HL-60 (cell line): ENCODE measurements around the gene CACNG4.

Experiments
- DNase-seq, 2 experiments: peaks; one replicate each; pipeline ENCODE4 v3.0.0-alpha.2; 2010 to 2020; ENCODE audit warnings: low read depth in 1 of 2, low spot score in 1 of 2
- H3K27ac ChIP-seq: fragments of 250-450 bp; sonication (Bioruptor Pico); replicated peaks from 2 replicates; pipeline ENCODE4 v1.5.1; 2020; ENCODE audit warnings: mild to moderate bottlenecking, moderate library complexity
- H3K27me3 ChIP-seq: fragments of 250-450 bp; sonication (Bioruptor Pico); 2 replicates; pipeline ENCODE4 v1.5.1; 2021; ENCODE audit warnings: mild to moderate bottlenecking, moderate library complexity; ENCODE audit not compliant: insufficient read depth, poor library complexity, severe bottlenecking
- H3K4me3 ChIP-seq: replicated peaks from 2 replicates; pipeline ENCODE4 v1.5.1; 2011; ENCODE audit warnings: mild to moderate bottlenecking, control low read depth, low read length; ENCODE audit not compliant: insufficient read depth
- GABPA ChIP-seq: IDR thresholded peaks from 2 replicates; pipeline ENCODE4 v1.6.1; 2012; ENCODE audit warnings: low read depth
- POLR2AphosphoS5 ChIP-seq: IDR thresholded peaks from 2 replicates; pipeline ENCODE4 v1.6.1; 2012; ENCODE audit warnings: low read depth
- SPI1 ChIP-seq: IDR thresholded peaks from 2 replicates; pipeline ENCODE4 v1.6.1; 2012; ENCODE audit warnings: low read depth, mild to moderate bottlenecking, borderline replicate concordance
- TF ChIP-seq, protein P1 (sequence below): IDR thresholded peaks from 2 replicates; pipeline ENCODE4 v1.6.1; 2012; ENCODE audit warnings: low read depth; ENCODE audit not compliant: insufficient replicate concordance
- TF ChIP-seq, protein P2 (sequence below): IDR thresholded peaks from one replicate; pipeline ENCODE4 v1.5.1; 2011; ENCODE audit warnings: low read length, control low read depth, inconsistent platforms; ENCODE audit not compliant: insufficient read depth

Gene CACNG4

DNA sequence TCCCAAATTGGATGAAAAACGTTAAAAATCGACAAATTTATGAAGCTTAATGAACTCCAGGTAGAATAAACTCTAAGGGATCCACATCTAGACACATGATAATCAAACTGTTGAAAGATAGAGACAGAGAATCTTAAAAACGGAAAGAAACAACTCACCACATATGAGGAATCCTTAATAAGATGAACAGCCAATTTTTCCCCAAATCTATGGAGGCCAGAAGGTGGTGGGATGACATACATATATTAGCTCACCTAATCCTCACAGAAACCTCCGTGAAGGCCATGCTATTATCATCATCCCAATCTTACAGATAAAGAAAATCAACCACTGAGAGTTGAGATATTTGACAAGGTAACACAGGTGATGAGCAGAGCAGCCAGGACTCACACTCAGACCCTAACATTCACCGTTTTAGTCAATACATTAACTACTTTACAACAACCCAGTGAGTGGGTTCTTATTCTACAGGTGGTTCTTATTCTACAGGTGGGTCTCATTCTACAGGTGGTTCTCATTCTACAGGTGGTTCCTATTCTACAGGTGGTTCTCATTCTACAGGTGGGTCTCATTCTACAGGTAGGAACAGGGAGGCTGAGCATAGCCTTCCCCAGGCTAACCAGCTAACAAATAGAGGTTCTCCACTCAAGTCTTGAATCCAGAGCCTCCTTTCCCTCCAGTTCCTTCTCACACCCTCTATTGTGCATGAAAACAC is 84.7 kb downstream of the CACNG4 start:
- Histone ChIP-seq H3K27me3 (no peaks in the 10 kb centered on the region), H3K27ac (no peak overlapping the region), H3K4me3 (no peak overlapping the region)
- no peak for DNase-seq
- TF ChIP-seq POLR2AphosphoS5, result no peak
- TF ChIP-seq, protein P1, sequence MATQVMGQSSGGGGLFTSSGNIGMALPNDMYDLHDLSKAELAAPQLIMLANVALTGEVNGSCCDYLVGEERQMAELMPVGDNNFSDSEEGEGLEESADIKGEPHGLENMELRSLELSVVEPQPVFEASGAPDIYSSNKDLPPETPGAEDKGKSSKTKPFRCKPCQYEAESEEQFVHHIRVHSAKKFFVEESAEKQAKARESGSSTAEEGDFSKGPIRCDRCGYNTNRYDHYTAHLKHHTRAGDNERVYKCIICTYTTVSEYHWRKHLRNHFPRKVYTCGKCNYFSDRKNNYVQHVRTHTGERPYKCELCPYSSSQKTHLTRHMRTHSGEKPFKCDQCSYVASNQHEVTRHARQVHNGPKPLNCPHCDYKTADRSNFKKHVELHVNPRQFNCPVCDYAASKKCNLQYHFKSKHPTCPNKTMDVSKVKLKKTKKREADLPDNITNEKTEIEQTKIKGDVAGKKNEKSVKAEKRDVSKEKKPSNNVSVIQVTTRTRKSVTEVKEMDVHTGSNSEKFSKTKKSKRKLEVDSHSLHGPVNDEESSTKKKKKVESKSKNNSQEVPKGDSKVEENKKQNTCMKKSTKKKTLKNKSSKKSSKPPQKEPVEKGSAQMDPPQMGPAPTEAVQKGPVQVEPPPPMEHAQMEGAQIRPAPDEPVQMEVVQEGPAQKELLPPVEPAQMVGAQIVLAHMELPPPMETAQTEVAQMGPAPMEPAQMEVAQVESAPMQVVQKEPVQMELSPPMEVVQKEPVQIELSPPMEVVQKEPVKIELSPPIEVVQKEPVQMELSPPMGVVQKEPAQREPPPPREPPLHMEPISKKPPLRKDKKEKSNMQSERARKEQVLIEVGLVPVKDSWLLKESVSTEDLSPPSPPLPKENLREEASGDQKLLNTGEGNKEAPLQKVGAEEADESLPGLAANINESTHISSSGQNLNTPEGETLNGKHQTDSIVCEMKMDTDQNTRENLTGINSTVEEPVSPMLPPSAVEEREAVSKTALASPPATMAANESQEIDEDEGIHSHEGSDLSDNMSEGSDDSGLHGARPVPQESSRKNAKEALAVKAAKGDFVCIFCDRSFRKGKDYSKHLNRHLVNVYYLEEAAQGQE, result no peak
- TF ChIP-seq GABPA, result no peak
- no peak for TF ChIP-seq SPI1
- TF ChIP-seq, protein P2, sequence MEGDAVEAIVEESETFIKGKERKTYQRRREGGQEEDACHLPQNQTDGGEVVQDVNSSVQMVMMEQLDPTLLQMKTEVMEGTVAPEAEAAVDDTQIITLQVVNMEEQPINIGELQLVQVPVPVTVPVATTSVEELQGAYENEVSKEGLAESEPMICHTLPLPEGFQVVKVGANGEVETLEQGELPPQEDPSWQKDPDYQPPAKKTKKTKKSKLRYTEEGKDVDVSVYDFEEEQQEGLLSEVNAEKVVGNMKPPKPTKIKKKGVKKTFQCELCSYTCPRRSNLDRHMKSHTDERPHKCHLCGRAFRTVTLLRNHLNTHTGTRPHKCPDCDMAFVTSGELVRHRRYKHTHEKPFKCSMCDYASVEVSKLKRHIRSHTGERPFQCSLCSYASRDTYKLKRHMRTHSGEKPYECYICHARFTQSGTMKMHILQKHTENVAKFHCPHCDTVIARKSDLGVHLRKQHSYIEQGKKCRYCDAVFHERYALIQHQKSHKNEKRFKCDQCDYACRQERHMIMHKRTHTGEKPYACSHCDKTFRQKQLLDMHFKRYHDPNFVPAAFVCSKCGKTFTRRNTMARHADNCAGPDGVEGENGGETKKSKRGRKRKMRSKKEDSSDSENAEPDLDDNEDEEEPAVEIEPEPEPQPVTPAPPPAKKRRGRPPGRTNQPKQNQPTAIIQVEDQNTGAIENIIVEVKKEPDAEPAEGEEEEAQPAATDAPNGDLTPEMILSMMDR, result no peak

GRCh38 chr17:67050066-67050465 is 85.6 kb downstream of the CACNG4 start:
- no peak overlapping the region for H3K4me3 ChIP-seq
- H3K27ac ChIP-seq, result no peak overlapping the region
- no peaks in the 10 kb centered on the region for H3K27me3 ChIP-seq
- TF ChIP-seq, protein P1, result no peak
- TF ChIP-seq GABPA (no peak), POLR2AphosphoS5 (no peak), SPI1 (no peak)
- no peak for DNase-seq

DNA sequence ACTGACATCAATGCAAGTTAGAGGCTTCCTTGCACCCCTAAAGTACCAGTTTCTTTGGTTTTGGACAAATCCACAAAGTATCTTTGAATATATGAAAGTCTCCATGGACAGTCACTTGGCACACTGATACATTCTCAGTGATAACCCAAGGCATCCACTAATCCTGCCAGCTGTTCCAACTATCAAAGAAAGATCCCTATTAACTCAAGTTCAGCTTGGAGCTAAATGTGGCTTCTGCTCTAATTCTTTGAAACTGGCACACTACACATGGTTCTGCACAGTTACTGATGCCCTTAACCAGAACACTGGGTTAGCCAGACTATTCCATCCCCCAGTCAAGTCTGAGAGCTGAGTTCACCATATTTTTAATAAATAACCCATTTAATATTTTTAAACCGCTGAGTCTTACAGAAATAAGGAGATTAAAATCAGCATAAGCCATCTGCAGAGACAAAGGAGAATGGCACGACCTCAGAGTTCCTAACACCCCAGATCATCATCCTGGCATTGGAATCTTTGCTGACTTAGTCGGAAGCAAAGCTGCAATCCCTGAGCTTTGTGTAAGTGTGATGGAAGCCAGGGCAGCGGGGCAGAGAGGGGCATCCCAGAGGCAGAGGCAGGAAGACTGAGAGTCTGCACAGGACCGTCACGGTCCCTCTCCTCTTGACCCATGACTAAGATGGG is 86.1 kb downstream of the CACNG4 start:
- Histone ChIP-seq H3K4me3 (no peak overlapping the region), H3K27ac (no peak overlapping the region), H3K27me3 (no peaks in the 10 kb centered on the region)
- TF ChIP-seq, protein P2, result no peak
- no peak for TF ChIP-seq GABPA
- TF ChIP-seq, protein P1, result no peak
- no peak for TF ChIP-seq SPI1
- TF ChIP-seq POLR2AphosphoS5, result no peak
- no peak for DNase-seq
